Upper lobe of left lung (tissue), 6 donors: ENCODE data around the gene SIGLEC9. TPM values are rescaled to one million over a fixed set of nuclear protein-coding genes. Genes with fewer than 3 reads are reported as not detected.

Source experiments
- ATAC-seq, 2 donors: fragments of 200-7000 bp; cut with Tn5 transposase; one replicate each; pipeline ENCODE4 v1.9.1; 2022; ENCODE audit warnings: mild to moderate bottlenecking in 2 of 2, moderate library complexity in 2 of 2; ENCODE audit not compliant: low FRiP score in 2 of 2
- DNase-seq, 2 donors: peaks; one replicate each; pipeline ENCODE4 v3.0.0-alpha.2; 2019 to 2020
- H3K27ac ChIP-seq, 4 donors: fragments of 200-600 bp; sonication (generic); one replicate each; pipeline ENCODE4 v1.5.1; 2016 to 2019
- H3K27me3 ChIP-seq, 4 donors: fragments of 200-600 bp; sonication (generic); one replicate each; pipeline ENCODE4 v1.5.1; 2017 to 2019
- H3K36me3 ChIP-seq, 4 donors: fragments of 200-600 bp; sonication (generic); one replicate each; pipeline ENCODE4 v1.5.1; 2016 to 2019
- H3K4me1 ChIP-seq, 4 donors: fragments of 200-600 bp; sonication (generic); one replicate each; pipeline ENCODE4 v1.5.1; 2018 to 2019
- H3K4me3 ChIP-seq, 4 donors: fragments of 200-600 bp; sonication (generic); one replicate each; pipeline ENCODE4 v1.5.1; 2017 to 2019; ENCODE audit warnings: mild to moderate bottlenecking in 2 of 4, moderate library complexity in 1 of 4
- H3K9me3 ChIP-seq, 4 donors: fragments of 200-600 bp; sonication (generic); one replicate each; pipeline ENCODE4 v1.5.1; 2018 to 2019
- CTCF ChIP-seq, 6 experiments: fragments of 450-650 bp in 4 of 6; fragments of 200-600 bp in 2 of 6; sonication (generic) in 2 of 6; IDR thresholded peaks; one replicate each; pipeline ENCODE4 v1.5.1; 2016 to 2019; ENCODE audit warnings: antibody characterized with exemption in 6 of 6
- EP300 ChIP-seq, 4 donors: sonication (generic); formaldehyde crosslinking; IDR thresholded peaks; one replicate each; pipeline ENCODE4 v1.5.1; 2017; ENCODE audit warnings: antibody characterized with exemption in 4 of 4, control low read depth in 2 of 4
- POLR2A ChIP-seq, 4 donors: fragments of 450-650 bp; IDR thresholded peaks; one replicate each; pipeline ENCODE4 v1.5.1; 2016 to 2017; ENCODE audit warnings: antibody characterized with exemption in 4 of 4, mild to moderate bottlenecking in 2 of 4
- POLR2AphosphoS5 ChIP-seq, 2 donors: sonication (generic); formaldehyde crosslinking; IDR thresholded peaks; one replicate each; pipeline ENCODE4 v1.5.1; 2017; ENCODE audit warnings: antibody characterized with exemption in 2 of 2
- WGBS, 2 donors: methylation state at CpG; one replicate each; pipeline ENCODE4 v1.1.5; 2017 to 2018; 5-methylcytosine and 5-hydroxymethylcytosine counted together
- total RNA-seq, 6 donors: library from RNA; depleted of rRNA in 4 of 6; stranded (reverse); fragments of >200 nt in 4 of 6; gene quantifications; one replicate each; pipeline versions ENCODE4 v1.1.0 to v1.2.1, GENCODE V29; 2016 to 2021
- donor health status: DM: no; HTN: no; CAD: no; lungs with moderate emphysema.
- donor health status: DM: no; HTN: yes; CAD: no; lungs with severe emphysema.

The SIGLEC9 gene
- total RNA-seq, 6 donors from 2014 or later: 6.8 to 47.1 (median 24.6) TPM

- 45 to 78% methylated on average over 2 of the region's 2 CpGs for WGBS, 2 donors
- no peaks in the 10 kb centered on the region for H3K36me3 ChIP-seq
- H3K27me3 ChIP-seq: no peaks in the 10 kb centered on the region
- no peak overlapping the region for H3K27ac ChIP-seq
- no peak for DNase-seq
- no peak for TF ChIP-seq POLR2A (IDR thresholded peaks at IDR 0.05)
- no peak for TF ChIP-seq EP300 (IDR thresholded peaks at IDR 0.05)
- TF ChIP-seq CTCF (IDR thresholded peaks at IDR 0.05): no peak
- TF ChIP-seq POLR2AphosphoS5 (IDR thresholded peaks at IDR 0.05): no peak
- no peak for ATAC-seq
- H3K4me3 ChIP-seq: no peak overlapping the region
- H3K4me1 ChIP-seq: no peaks in the 10 kb centered on the region
- no peaks in the 10 kb centered on the region for H3K9me3 ChIP-seq
Observed at GRCh38 chr19:51156710-51157109, 32.0 kb downstream of the SIGLEC9 start.

DNA sequence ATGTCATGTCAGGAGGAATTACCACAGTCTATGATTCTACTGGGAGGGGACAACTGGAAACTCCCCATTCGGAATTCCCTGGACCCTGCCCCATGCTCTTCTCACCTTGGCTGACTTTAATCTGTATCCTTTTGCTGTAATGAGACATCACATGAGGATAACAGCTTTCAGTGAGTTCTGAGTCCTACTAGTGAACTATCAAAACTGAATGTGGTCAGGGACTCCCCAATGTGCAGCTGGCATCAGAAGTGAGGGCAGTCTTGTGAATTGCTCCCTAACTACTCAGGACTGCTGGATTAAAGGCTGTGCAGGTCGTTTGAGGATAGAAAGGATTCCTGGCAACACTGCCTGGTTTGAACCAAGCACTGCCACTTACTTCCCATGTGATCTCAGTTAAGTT is 32.6 kb downstream of the SIGLEC9 start:
- no peak for TF ChIP-seq EP300 (IDR thresholded peaks at IDR 0.05)
- ATAC-seq: no peak
- H3K4me1 ChIP-seq: no peaks in the 10 kb centered on the region
- no peaks in the 10 kb centered on the region for H3K36me3 ChIP-seq
- H3K9me3 ChIP-seq: no peaks in the 10 kb centered on the region
- H3K27ac ChIP-seq: peak overlapping the region in 1 of 4 donors; percentile 13
- no peak overlapping the region for H3K4me3 ChIP-seq
- no peak for DNase-seq
- no peaks in the 10 kb centered on the region for H3K27me3 ChIP-seq
- 45 to 52% methylated on average over 2 of the region's 2 CpGs for WGBS, 2 donors

DNA sequence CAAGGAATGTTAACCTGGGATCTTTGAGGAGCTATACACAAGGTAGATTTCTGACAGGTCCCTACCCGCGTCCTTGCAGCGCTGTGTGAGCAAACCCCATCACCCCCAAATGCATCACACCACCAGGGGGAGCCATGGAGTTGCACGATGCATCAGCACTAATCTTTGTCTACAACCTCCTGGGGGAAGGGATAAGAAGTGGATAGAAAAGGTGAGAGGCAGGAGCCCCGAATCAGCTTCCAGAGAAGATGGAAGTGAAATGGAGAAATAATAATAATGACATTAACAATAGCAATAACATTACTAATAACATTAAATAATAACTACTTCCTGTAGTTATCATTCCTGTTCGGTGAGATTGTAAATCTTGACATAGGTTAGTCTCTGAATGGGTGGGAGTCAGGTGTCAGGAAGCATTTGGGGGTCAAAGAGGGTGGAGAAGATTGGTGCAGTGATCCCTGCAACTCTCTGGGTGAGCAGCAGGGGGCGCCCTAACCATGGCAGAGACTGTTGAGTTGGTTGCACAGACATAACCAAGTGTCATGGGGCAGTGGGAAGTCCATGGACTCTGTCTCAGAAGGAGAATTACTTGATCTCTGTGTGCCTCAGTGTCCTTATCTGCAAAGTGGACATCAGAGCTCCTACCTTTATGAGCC is 33.9 kb downstream of the SIGLEC9 start:
- peak in 1 of 2 donors; percentile 69 for DNase-seq
- Histone ChIP-seq H3K27me3 (no peaks in the 10 kb centered on the region), H3K36me3 (no peaks in the 10 kb centered on the region), H3K4me3 (no peak overlapping the region), H3K9me3 (no peaks in the 10 kb centered on the region), H3K27ac (no peak overlapping the region), H3K4me1 (no peaks in the 10 kb centered on the region)
- ATAC-seq: peak; percentile 70 to 86
- TF ChIP-seq POLR2AphosphoS5 (IDR thresholded peaks at IDR 0.05): no peak
- TF ChIP-seq POLR2A (IDR thresholded peaks at IDR 0.05): no peak
- TF ChIP-seq CTCF (IDR thresholded peaks at IDR 0.05): peak; percentile 51 to 71 (median 61)
- no peak for TF ChIP-seq EP300 (IDR thresholded peaks at IDR 0.05)
- WGBS, 2 donors: 21 to 45% methylated on average over 7 of the region's 7 CpGs

- ATAC-seq (no peak), DNase-seq (no peak)
- TF ChIP-seq POLR2AphosphoS5 (IDR thresholded peaks at IDR 0.05) (no peak), EP300 (IDR thresholded peaks at IDR 0.05) (no peak), POLR2A (IDR thresholded peaks at IDR 0.05) (no peak), CTCF (IDR thresholded peaks at IDR 0.05) (no peak)
- no peak overlapping the region for H3K4me3 ChIP-seq
- no peak overlapping the region for H3K27ac ChIP-seq
- WGBS, 2 donors: 89 to 94% methylated on average over 4 of the region's 4 CpGs
- no peaks in the 10 kb centered on the region for H3K4me1 ChIP-seq
- no peaks in the 10 kb centered on the region for H3K27me3 ChIP-seq
- H3K9me3 ChIP-seq: no peaks in the 10 kb centered on the region
- no peaks in the 10 kb centered on the region for H3K36me3 ChIP-seq
Observed at GRCh38 chr19:51159656-51160055, 35.0 kb downstream of the SIGLEC9 start.

GRCh38 chr19:51161266-51161665 is 36.6 kb downstream of the SIGLEC9 start:
- ATAC-seq: no peak

DNA sequence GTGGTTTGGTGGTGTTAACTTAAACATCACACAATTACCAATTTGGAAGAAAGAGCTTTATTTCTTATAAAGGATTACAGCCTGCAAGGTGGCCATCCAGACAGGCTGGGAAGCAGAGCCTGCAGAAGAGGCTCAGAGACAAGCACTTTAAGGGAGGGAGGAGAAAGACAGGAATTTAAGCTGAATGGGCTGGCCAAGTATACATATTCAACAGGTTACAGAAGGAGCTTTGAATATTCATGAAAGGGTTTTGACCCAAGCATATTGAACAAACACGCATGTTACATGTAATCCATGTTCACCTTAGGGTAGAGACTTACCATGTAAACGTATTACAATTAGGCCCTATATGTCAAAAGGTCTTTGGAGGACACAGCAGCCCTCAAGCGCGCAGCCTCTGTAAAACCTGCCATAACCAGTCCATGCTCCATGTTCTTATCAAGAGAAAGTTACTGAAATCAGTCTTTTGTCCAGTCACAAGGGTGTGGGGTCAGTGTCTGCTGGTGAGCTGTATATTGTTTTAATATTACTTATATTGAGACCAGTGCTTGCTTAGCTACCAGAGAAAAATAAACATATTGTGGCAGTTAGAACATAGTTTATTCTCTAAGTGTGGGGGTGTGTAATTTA is 37.3 kb downstream of the SIGLEC9 start:
- no peak overlapping the region for H3K4me3 ChIP-seq
- H3K9me3 ChIP-seq: no peaks in the 10 kb centered on the region
- no peak overlapping the region for H3K27ac ChIP-seq
- no peak for TF ChIP-seq CTCF (IDR thresholded peaks at IDR 0.05)
- no peak for TF ChIP-seq POLR2AphosphoS5 (IDR thresholded peaks at IDR 0.05)
- no peak for TF ChIP-seq POLR2A (IDR thresholded peaks at IDR 0.05)
- no peak for TF ChIP-seq EP300 (IDR thresholded peaks at IDR 0.05)
- H3K36me3 ChIP-seq: no peaks in the 10 kb centered on the region
- no peaks in the 10 kb centered on the region for H3K27me3 ChIP-seq
- no peak for ATAC-seq
- H3K4me1 ChIP-seq: peaks cover 0 to 1% (median 0%) of the 10 kb centered on the region in 4 donors
- no peak for DNase-seq
- WGBS, 2 donors: 83 to 84% methylated on average over 4 of the region's 4 CpGs

More at GRCh38 chr19:51161266-51161665, 36.6 kb downstream of the SIGLEC9 start:
- DNase-seq: no peak
- Histone ChIP-seq H3K27ac (no peak overlapping the region), H3K4me1 (no peaks in the 10 kb centered on the region), H3K36me3 (no peaks in the 10 kb centered on the region), H3K9me3 (no peaks in the 10 kb centered on the region), H3K4me3 (no peak overlapping the region), H3K27me3 (no peaks in the 10 kb centered on the region)
- WGBS, 2 donors: 85 to 90% methylated on average over 1 of the region's 1 CpG
- no peak for TF ChIP-seq POLR2AphosphoS5 (IDR thresholded peaks at IDR 0.05)
